K562 (cell line): ENCODE data around the gene USP48. TPM values are rescaled to one million over a fixed set of nuclear protein-coding genes. Genes with fewer than 3 reads are reported as not detected.

Experiments
- CREM ChIP-seq: IDR thresholded peaks from 2 replicates; pipeline ENCODE4 v1.6.1; 2014; ENCODE audit warnings: antibody characterized with exemption, low read depth
- EGR1 ChIP-seq: fragments of 450-650 bp; conservative IDR thresholded peaks from 2 replicates; pipeline ENCODE4 v1.6.1; 2017; ENCODE audit warnings: mild to moderate bottlenecking
- EHMT2 ChIP-seq: fragments of 450-650 bp; IDR thresholded peaks from 2 replicates; pipeline ENCODE4 v1.6.1; 2018; ENCODE audit warnings: antibody characterized with exemption
- EZH2 ChIP-seq: IDR thresholded peaks from 2 replicates; pipeline ENCODE4 v1.6.1; 2012; ENCODE audit warnings: low read depth, mild to moderate bottlenecking, inconsistent platforms, low read length, borderline replicate concordance
- IRF9 ChIP-seq: fragments of 450-650 bp; IDR thresholded peaks from 2 replicates; pipeline ENCODE4 v1.6.1; 2016; ENCODE audit warnings: missing biosample characterization, missing genetic modification characterization
- KLF13 ChIP-seq: fragments of 450-650 bp; IDR thresholded peaks from 2 replicates; pipeline ENCODE4 v1.6.1; 2016; ENCODE audit warnings: missing genetic modification characterization, low read depth, mild to moderate bottlenecking, missing compliant biosample characterization, moderate library complexity, borderline replicate concordance
- NCOR1 ChIP-seq: fragments of 450-650 bp; IDR thresholded peaks from 2 replicates; pipeline ENCODE4 v1.6.1; 2016; ENCODE audit warnings: mild to moderate bottlenecking, moderate library complexity
- RBBP5 ChIP-seq: fragments of 200-600 bp; sonication (generic); IDR thresholded peaks from 2 replicates; pipeline ENCODE4 v1.6.1; 2012; ENCODE audit warnings: borderline replicate concordance, mild to moderate bottlenecking, low read length, control low read depth, inconsistent platforms; ENCODE audit not compliant: insufficient read depth, poor library complexity, severe bottlenecking
- RBM14 ChIP-seq: fragments of 200-400 bp; formaldehyde crosslinking; IDR thresholded peaks from 2 replicates; pipeline ENCODE4 v1.6.1; 2018; ENCODE audit warnings: low read depth, mild to moderate bottlenecking, low read length, moderate library complexity, borderline replicate concordance; ENCODE audit not compliant: insufficient read depth
- SMC3 ChIP-seq: conservative IDR thresholded peaks from 2 replicates; pipeline ENCODE4 v1.6.1; 2011; ENCODE audit warnings: low read depth, low read length, improper control_type of control experiment; ENCODE audit not compliant: insufficient read depth
- SREBF2 ChIP-seq: sonication (generic); formaldehyde crosslinking; IDR thresholded peaks from 2 replicates; pipeline ENCODE4 v1.4.0; 2020; ENCODE audit warnings: mild to moderate bottlenecking, missing genetic modification reagents
- SRF ChIP-seq, 2 experiments: fragments of 250-450, 450-650 bp in 1 of 2; sonication (Bioruptor Pico) in 1 of 2; sonication (generic) in 1 of 2; formaldehyde crosslinking; IDR thresholded peaks; 2 replicates each; pipeline versions ENCODE4 v1.5.0 to v1.5.1; 2020 to 2022; ENCODE audit warnings: mild to moderate bottlenecking in 1 of 2, missing genetic modification reagents in 1 of 2
- ZBTB8A ChIP-seq: fragments of 450-650 bp; IDR thresholded peaks from 2 replicates; pipeline ENCODE4 v1.6.1; 2018; ENCODE audit warnings: mild to moderate bottlenecking, moderate library complexity; ENCODE audit not compliant: partially characterized antibody
- ZFP91 ChIP-seq: sonication (generic); formaldehyde crosslinking; IDR thresholded peaks from 2 replicates; pipeline ENCODE4 v1.8.0; 2022; ENCODE audit warnings: mild to moderate bottlenecking, missing genetic modification reagents
- ZNF766 ChIP-seq: fragments of 200-800 bp; sonication (Bioruptor generic); conservative IDR thresholded peaks from 2 replicates; pipeline ENCODE4 v1.6.1; 2016; ENCODE audit warnings: missing genetic modification characterization, missing compliant biosample characterization
- polyA plus RNA-seq, 8 experiments: library from polyadenylated mRNA; depleted of rRNA in 4 of 8; stranded (reverse) in 5 of 8; unstranded in 3 of 8; fragments of >200 nt; fragmentation: Nextera tagmentation in 2 of 8; fragmentation: Illumina TruSeq in 1 of 8; extraction: Ambion mirVana in 2 of 8; extraction: Trizol in 1 of 8; gene quantifications; 2 replicates each; pipeline versions ENCODE4 v1.2.1 to v1.2.3, GENCODE V29; 2011 to 2014; ENCODE audit warnings: inconsistent platforms in 1 of 8, missing spikeins in 1 of 8
- total RNA-seq, 7 experiments: library from RNA; depleted of rRNA in 6 of 7; stranded (reverse); fragments of >200 nt in 6 of 7; fragmentation: Illumina TruSeq in 2 of 7; extraction: Trizol in 2 of 7; gene quantifications; 2 replicates each; pipeline versions ENCODE4 v1.2.1 to v1.2.3, GENCODE V29; 2011 to 2021; ENCODE audit warnings: low replicate concordance in 1 of 7
- TF ChIP-seq, protein P1 (sequence below): fragments of 450-650 bp; formaldehyde crosslinking; IDR thresholded peaks from 2 replicates; pipeline ENCODE4 v1.4.0; 2022; ENCODE audit warnings: missing genetic modification characterization
- TF ChIP-seq, protein P2 (sequence below): fragments of 450-650 bp; IDR thresholded peaks from 2 replicates; pipeline ENCODE4 v1.6.1; 2017; ENCODE audit warnings: antibody characterized with exemption, mild to moderate bottlenecking

The USP48 gene
- total and polyA plus RNA-seq, 9 of the 15 experiments (the other 6 are each of a cell fraction or from before 2014, with no cell fraction given), result 23.3 to 123 (median 106) TPM

GRCh38 chr1:21631944-21632887, 150.7 kb downstream of the USP48 start (continued):
- TF ChIP-seq, protein P1, sequence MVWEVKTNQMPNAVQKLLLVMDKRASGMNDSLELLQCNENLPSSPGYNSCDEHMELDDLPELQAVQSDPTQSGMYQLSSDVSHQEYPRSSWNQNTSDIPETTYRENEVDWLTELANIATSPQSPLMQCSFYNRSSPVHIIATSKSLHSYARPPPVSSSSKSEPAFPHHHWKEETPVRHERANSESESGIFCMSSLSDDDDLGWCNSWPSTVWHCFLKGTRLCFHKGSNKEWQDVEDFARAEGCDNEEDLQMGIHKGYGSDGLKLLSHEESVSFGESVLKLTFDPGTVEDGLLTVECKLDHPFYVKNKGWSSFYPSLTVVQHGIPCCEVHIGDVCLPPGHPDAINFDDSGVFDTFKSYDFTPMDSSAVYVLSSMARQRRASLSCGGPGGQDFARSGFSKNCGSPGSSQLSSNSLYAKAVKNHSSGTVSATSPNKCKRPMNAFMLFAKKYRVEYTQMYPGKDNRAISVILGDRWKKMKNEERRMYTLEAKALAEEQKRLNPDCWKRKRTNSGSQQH (CRISPR knock-in tag), result peak; percentile 44; the same call in 1 of the 2 replicates
- TF ChIP-seq IRF9 (no peak), SREBF2 (no peak), NCOR1 (peak; percentile 89), EGR1 (peak; percentile 64), ZNF766 (CRISPR knock-in tag) (peak; percentile 95), KLF13 (peak; percentile 95), RBBP5 (peak; percentile 40), RBM14 (no peak), CREM (peak; percentile 84), SRF (CRISPR knock-in tag; IDR thresholded peaks at IDR 0.05) (peak in 1 of 2 experiments; percentile 80; a peak in 1 of 4 replicates), EZH2 (no peak), EHMT2 (peak; percentile 48; the same call in 1 of the 2 replicates), ZBTB8A (no peak), ZFP91 (0 out of 2 replicates have a peak, but pooled peaks have one; percentile 6), SMC3 (0 out of 2 replicates have a peak, but pooled peaks have one; percentile 13)
- TF ChIP-seq, protein P2, sequence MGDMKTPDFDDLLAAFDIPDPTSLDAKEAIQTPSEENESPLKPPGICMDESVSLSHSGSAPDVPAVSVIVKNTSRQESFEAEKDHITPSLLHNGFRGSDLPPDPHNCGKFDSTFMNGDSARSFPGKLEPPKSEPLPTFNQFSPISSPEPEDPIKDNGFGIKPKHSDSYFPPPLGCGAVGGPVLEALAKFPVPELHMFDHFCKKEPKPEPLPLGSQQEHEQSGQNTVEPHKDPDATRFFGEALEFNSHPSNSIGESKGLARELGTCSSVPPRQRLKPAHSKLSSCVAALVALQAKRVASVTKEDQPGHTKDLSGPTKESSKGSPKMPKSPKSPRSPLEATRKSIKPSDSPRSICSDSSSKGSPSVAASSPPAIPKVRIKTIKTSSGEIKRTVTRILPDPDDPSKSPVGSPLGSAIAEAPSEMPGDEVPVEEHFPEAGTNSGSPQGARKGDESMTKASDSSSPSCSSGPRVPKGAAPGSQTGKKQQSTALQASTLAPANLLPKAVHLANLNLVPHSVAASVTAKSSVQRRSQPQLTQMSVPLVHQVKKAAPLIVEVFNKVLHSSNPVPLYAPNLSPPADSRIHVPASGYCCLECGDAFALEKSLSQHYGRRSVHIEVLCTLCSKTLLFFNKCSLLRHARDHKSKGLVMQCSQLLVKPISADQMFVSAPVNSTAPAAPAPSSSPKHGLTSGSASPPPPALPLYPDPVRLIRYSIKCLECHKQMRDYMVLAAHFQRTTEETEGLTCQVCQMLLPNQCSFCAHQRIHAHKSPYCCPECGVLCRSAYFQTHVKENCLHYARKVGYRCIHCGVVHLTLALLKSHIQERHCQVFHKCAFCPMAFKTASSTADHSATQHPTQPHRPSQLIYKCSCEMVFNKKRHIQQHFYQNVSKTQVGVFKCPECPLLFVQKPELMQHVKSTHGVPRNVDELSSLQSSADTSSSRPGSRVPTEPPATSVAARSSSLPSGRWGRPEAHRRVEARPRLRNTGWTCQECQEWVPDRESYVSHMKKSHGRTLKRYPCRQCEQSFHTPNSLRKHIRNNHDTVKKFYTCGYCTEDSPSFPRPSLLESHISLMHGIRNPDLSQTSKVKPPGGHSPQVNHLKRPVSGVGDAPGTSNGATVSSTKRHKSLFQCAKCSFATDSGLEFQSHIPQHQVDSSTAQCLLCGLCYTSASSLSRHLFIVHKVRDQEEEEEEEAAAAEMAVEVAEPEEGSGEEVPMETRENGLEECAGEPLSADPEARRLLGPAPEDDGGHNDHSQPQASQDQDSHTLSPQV, result peak; percentile 95
